Measurements from ENCODE around the gene DDX3X.
"Not testable (repeated sequence)": the region's sequence is repeated elsewhere in the genome, so short reads cannot be mapped to it uniquely, and the experiment has no call there.

DDX3X gene

GRCh38 chrX:41405551-41405950 is 71.6 kb downstream of the DDX3X start:
- DNase-seq (no peak), ATAC-seq (no peak)
- Mint-ChIP-seq H3K9me3 (no peaks in the 10 kb centered on the region), H3K4me1 (no peaks in the 10 kb centered on the region), H3K27me3 (no peaks in the 10 kb centered on the region), H3K4me3 (no peak overlapping the region), H3K27ac (no peak overlapping the region), H3K36me3 (ENCODE audit: low read depth) (no peaks in the 10 kb centered on the region)

GRCh38 chrX:41406201-41406600 is 72.2 kb downstream of the DDX3X start:
- Mint-ChIP-seq H3K4me1 (no peaks in the 10 kb centered on the region), H3K36me3 (ENCODE audit: low read depth) (no peaks in the 10 kb centered on the region), H3K4me3 (no peak overlapping the region), H3K27me3 (no peaks in the 10 kb centered on the region), H3K27ac (no peak overlapping the region), H3K9me3 (no peaks in the 10 kb centered on the region)
- no peak for DNase-seq
- no peak for ATAC-seq

- Mint-ChIP-seq H3K4me3 (no peak overlapping the region), H3K27ac (no peak overlapping the region), H3K36me3 (ENCODE audit: low read depth) (no peaks in the 10 kb centered on the region), H3K27me3 (no peaks in the 10 kb centered on the region), H3K9me3 (no peaks in the 10 kb centered on the region), H3K4me1 (no peaks in the 10 kb centered on the region)
- ATAC-seq (no peak), DNase-seq (no peak)
Measured at GRCh38 chrX:41407816-41408215, 73.9 kb downstream of the DDX3X start.

- Mint-ChIP-seq H3K27me3 (no peaks in the 10 kb centered on the region), H3K4me3 (no peak overlapping the region), H3K4me1 (no peaks in the 10 kb centered on the region), H3K36me3 (ENCODE audit: low read depth) (no peaks in the 10 kb centered on the region), H3K9me3 (no peaks in the 10 kb centered on the region), H3K27ac (no peak overlapping the region)
- ATAC-seq = no peak
- no peak for DNase-seq
Measured at GRCh38 chrX:41408576-41408975, 74.6 kb downstream of the DDX3X start.

GRCh38 chrX:41409006-41409405 is 75.0 kb downstream of the DDX3X start:
- DNase-seq (no peak), ATAC-seq (no peak)
- Mint-ChIP-seq H3K27ac (no peak overlapping the region), H3K9me3 (no peaks in the 10 kb centered on the region), H3K36me3 (ENCODE audit: low read depth) (no peaks in the 10 kb centered on the region), H3K4me1 (no peaks in the 10 kb centered on the region), H3K4me3 (no peak overlapping the region), H3K27me3 (no peaks in the 10 kb centered on the region)

- ATAC-seq, DNase-seq: not testable (repeated sequence)
Measured at GRCh38 chrX:41411222-41411621, 77.3 kb downstream of the DDX3X start.

GRCh38 chrX:41412261-41413081 is 78.5 kb downstream of the DDX3X start:
- Mint-ChIP-seq H3K27ac (no peak overlapping the region), H3K27me3 (no peaks in the 10 kb centered on the region), H3K9me3 (no peaks in the 10 kb centered on the region), H3K4me1 (no peaks in the 10 kb centered on the region), H3K36me3 (ENCODE audit: low read depth) (no peaks in the 10 kb centered on the region), H3K4me3 (no peak overlapping the region)
- DNase-seq = no peak
- ATAC-seq = no peak

More at GRCh38 chrX:41411222-41411621, 77.3 kb downstream of the DDX3X start:
- H3K36me3 Mint-ChIP-seq (ENCODE audit: low read depth); H3K27ac Mint-ChIP-seq; H3K9me3 Mint-ChIP-seq; H3K4me3 Mint-ChIP-seq; H3K27me3 Mint-ChIP-seq; H3K4me1 Mint-ChIP-seq: not testable (repeated sequence)

Data from activated naive CD8-positive, alpha-beta T cell treated with anti-CD3 and anti-CD28 coated beads, Interleukin-2, amount 50 U/mL, for 24 hours (primary cell).